Endothelial cell of umbilical vein (primary cell): Measurements from ENCODE around the gene KERA. TPM values are rescaled to one million over a fixed set of nuclear protein-coding genes. Genes with fewer than 3 reads are reported as not detected.
"Not testable (repeated sequence)": the region's sequence is repeated elsewhere in the genome, so short reads cannot be mapped to it uniquely, and the experiment has no call there.

Experiments used
- BruUV-seq: library from RNA; stranded (reverse); fragments of 400-500 nt; replicated peaks from 2 replicates; lab custom pipeline; 2021; lab: Mats Ljungman, UMichigan
- CTCF ChIA-PET: fragments of 300-600, 350-600 bp; sonication (Branson Sonifier 250); formaldehyde crosslinking; loops from one replicate; lab custom pipeline; 2021; ENCODE audit warnings: antibody characterized with exemption, inconsistent platforms; lab: Charles Lee
- POLR2A ChIA-PET: fragments of 300-600, 350-600 bp; sonication (Branson Sonifier 250); formaldehyde crosslinking; loops from one replicate; lab custom pipeline; 2021; ENCODE audit warnings: antibody characterized with exemption, inconsistent platforms; lab: Charles Lee
- DNase-seq: peaks from one replicate; pipeline ENCODE4 v3.0.0-alpha.2; 2011; ENCODE audit warnings: low read depth, low spot score
- FAIRE-seq: peaks from 2 replicates; lab custom pipeline; 2011; peaks lifted over from hg19 to GRCh38; lab: Jason Lieb, UNC
- H2AFZ ChIP-seq: 2 replicates; pipeline ENCODE4 v1.6.0; 2012; ENCODE audit warnings: low read depth, low read length, control low read depth, inconsistent platforms
- H3K27ac ChIP-seq: 2 replicates; pipeline ENCODE4 v1.5.1; 2011; ENCODE audit warnings: low read depth, mild to moderate bottlenecking, control low read depth, low read length, moderate library complexity; ENCODE audit not compliant: insufficient read depth
- H3K27me3 ChIP-seq, 2 experiments: 2 replicates each; pipeline versions ENCODE4 v1.6.0 to v1.6.1; 2011; ENCODE audit warnings: low read length in 2 of 2, mixed read lengths in 1 of 2; ENCODE audit not compliant: control insufficient read depth in 2 of 2, insufficient read depth in 2 of 2
- H3K36me3 ChIP-seq, 2 experiments: 2 replicates in 1 of 2; 3 replicates in 1 of 2; pipeline ENCODE4 v1.5.1; 2011; ENCODE audit warnings: low read length in 2 of 2, mild to moderate bottlenecking in 1 of 2, moderate library complexity in 1 of 2; ENCODE audit not compliant: control insufficient read depth in 2 of 2, insufficient read depth in 2 of 2; ENCODE audit errors: extremely low read depth in 1 of 2
- H3K4me1 ChIP-seq: 3 replicates; pipeline ENCODE4 v1.5.1; 2011; ENCODE audit warnings: mild to moderate bottlenecking, low read length; ENCODE audit not compliant: control insufficient read depth, insufficient read depth; ENCODE audit errors: extremely low read depth
- H3K4me2 ChIP-seq: 2 replicates; pipeline ENCODE4 v1.6.1; 2011; ENCODE audit warnings: low read length, control low read depth, mixed read lengths; ENCODE audit not compliant: insufficient read depth
- H3K4me3 ChIP-seq, 3 experiments: fragments of 200-600 bp in 1 of 3; sonication (generic), shearing (Covaris generic) in 1 of 3; replicated peaks in 1 of 3; 2 replicates each; pipeline ENCODE4 v1.5.1; 2011 to 2016; ENCODE audit warnings: control low read depth in 3 of 3, low read length in 3 of 3, mild to moderate bottlenecking in 2 of 3, inconsistent platforms in 1 of 3, low read depth in 1 of 3, moderate library complexity in 1 of 3; ENCODE audit not compliant: insufficient read depth in 1 of 3
- H3K79me2 ChIP-seq: 2 replicates; pipeline ENCODE4 v1.6.0; 2012; ENCODE audit warnings: low read length, inconsistent platforms; ENCODE audit not compliant: control insufficient read depth, insufficient read depth
- H3K9ac ChIP-seq: replicated peaks from 2 replicates; pipeline ENCODE3; 2011; ENCODE audit warnings: low read length, control low read depth; ENCODE audit not compliant: insufficient read depth; ENCODE audit errors: extremely low read depth
- H3K9me1 ChIP-seq: replicated peaks from 3 replicates; pipeline ENCODE4 v1.6.0; 2011; ENCODE audit warnings: mild to moderate bottlenecking, low read length; ENCODE audit not compliant: control insufficient read depth, insufficient read depth; ENCODE audit errors: extremely low read depth
- H3K9me3 ChIP-seq: replicated peaks from 2 replicates; pipeline ENCODE4 v1.5.1; 2012; ENCODE audit warnings: low read length, inconsistent platforms; ENCODE audit not compliant: control insufficient read depth, insufficient read depth
- H4K20me1 ChIP-seq: replicated peaks from 2 replicates; pipeline ENCODE3; 2011; ENCODE audit warnings: mild to moderate bottlenecking, low read length; ENCODE audit not compliant: control insufficient read depth, insufficient read depth; ENCODE audit errors: extremely low read depth
- EZH2 ChIP-seq: IDR thresholded peaks from 2 replicates; pipeline ENCODE4 v1.6.1; 2012; ENCODE audit warnings: borderline replicate concordance, low read depth, mild to moderate bottlenecking, moderate library complexity, low read length, inconsistent platforms; ENCODE audit not compliant: severe bottlenecking
- FOS ChIP-seq: IDR thresholded peaks from 2 replicates; pipeline ENCODE4 v1.6.1; 2011; ENCODE audit warnings: mild to moderate bottlenecking, low read length, moderate library complexity, borderline replicate concordance; ENCODE audit not compliant: insufficient read depth
- GATA2 ChIP-seq: IDR thresholded peaks from 2 replicates; pipeline ENCODE4 v1.7.0; 2011; ENCODE audit warnings: low read depth, mild to moderate bottlenecking, moderate library complexity, mixed read lengths, low read length; ENCODE audit not compliant: insufficient read length, insufficient read depth
- JUN ChIP-seq: IDR thresholded peaks from 2 replicates; pipeline ENCODE4 v1.6.1; 2011; ENCODE audit warnings: borderline replicate concordance, low read depth; ENCODE audit not compliant: insufficient read length, insufficient read depth
- MYC ChIP-seq: IDR thresholded peaks from one replicate; pipeline ENCODE4 v1.6.1; 2011; ENCODE audit warnings: mild to moderate bottlenecking, low read depth, low read length
- POLR2A ChIP-seq: IDR thresholded peaks from 2 replicates; pipeline ENCODE4 v1.6.1; 2012; ENCODE audit warnings: low read depth, mild to moderate bottlenecking, control low read depth, low read length
- POLR2AphosphoS5 ChIP-seq: IDR thresholded peaks from 2 replicates; pipeline ENCODE4 v1.6.1; 2012; ENCODE audit warnings: low read depth, mild to moderate bottlenecking, control low read depth, low read length, moderate library complexity; ENCODE audit not compliant: insufficient read depth
- dilution Hi-C: fragments of 300-500 bp; cut with MboI; formaldehyde crosslinking; loops from one replicate; pipeline ENCODE4 v1.15.0; 2019; ENCODE audit warnings: low sequenced_read_pairs; ENCODE audit not compliant: extremely low pct_ligation_motif_present
- intact Hi-C: fragments of 100-400 bp; cut with micrococcal nuclease; formaldehyde crosslinking; loops from one replicate; pipeline ENCODE4 v1.10.0; 2022
- polyA plus RNA-seq, 4 experiments: library from polyadenylated mRNA; depleted of rRNA in 3 of 4; stranded (reverse) in 3 of 4; unstranded in 1 of 4; fragments of >200 nt; gene quantifications; 2 replicates each; pipeline versions ENCODE4 v1.2.1 to v1.2.3, GENCODE V29; 2011 to 2012; ENCODE audit warnings: missing spikeins in 1 of 4
- total RNA-seq: library from RNA; stranded (reverse); gene quantifications from 2 replicates; pipeline ENCODE4 v1.2.3, GENCODE V29; 2021
- TF ChIP-seq, protein P1 (sequence below): IDR thresholded peaks from 2 replicates; pipeline ENCODE4 v1.6.1; 2011; ENCODE audit not compliant: insufficient read depth, insufficient read length
- TF ChIP-seq, protein P2 (sequence below), 2 donors: IDR thresholded peaks; 1 replicate in 1 of 2; 2 replicates in 1 of 2; pipeline ENCODE4 v1.5.1; 2011; ENCODE audit warnings: low read length in 2 of 2, mild to moderate bottlenecking in 2 of 2, moderate library complexity in 2 of 2, control low read depth in 1 of 2, inconsistent platforms in 1 of 2, low read depth in 1 of 2; ENCODE audit not compliant: insufficient read depth in 1 of 2; ENCODE audit errors: extremely low read depth in 1 of 2

The KERA gene
- total and polyA plus RNA-seq, 2 donors (not counting 3 experiments of a cell fraction or from before 2014, with no cell fraction given): not detected

DNA sequence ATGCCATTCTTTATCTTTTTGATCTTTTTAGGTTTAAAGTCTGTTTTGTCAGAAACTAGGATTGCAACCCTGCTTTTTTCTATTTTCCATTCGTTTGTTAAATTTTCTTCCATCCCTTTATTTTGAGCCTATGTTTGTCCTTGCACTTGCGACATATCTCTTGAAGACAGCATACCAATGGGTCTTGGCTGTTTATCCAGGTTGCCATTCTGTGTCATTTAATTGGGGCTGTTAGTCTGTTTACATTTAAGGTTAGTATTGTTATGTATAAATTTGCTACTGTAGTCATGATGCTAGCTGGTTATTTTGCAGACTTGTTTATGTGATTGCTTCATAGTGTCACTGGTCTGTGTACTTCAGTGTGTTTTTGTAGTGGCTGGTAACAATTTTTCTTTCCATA, 32.1 kb upstream of the KERA start:
- FAIRE-seq, intact Hi-C loops, H3K9me1 ChIP-seq, dilution Hi-C loops, H3K36me3 ChIP-seq, DNase-seq, H4K20me1 ChIP-seq, H3K79me2 ChIP-seq, H3K4me3 ChIP-seq, H3K4me2 ChIP-seq, CTCF ChIA-PET, H3K9me3 ChIP-seq, POLR2A ChIA-PET, BruUV-seq, H2AFZ ChIP-seq, H3K27me3 ChIP-seq, H3K27ac ChIP-seq, H3K9ac ChIP-seq, H3K4me1 ChIP-seq: not testable (repeated sequence)

DNA sequence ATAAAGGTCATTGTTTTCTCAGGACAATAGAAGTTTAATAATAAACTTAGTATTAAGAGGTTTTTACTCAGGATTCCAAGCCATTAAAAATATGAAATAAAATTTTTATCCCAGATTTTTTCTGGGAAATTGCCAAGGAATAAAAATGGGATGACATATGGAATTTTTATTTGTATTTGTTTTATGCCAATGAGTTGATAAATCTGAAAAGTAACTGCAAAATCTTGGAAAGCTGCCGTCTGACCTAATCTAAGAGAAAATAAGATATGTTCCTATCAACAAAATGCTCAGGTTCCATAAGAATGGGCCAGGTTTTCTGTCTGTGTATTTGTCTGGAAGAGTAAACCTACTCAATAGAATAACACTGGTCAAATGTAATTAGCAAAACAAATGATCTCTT, 22.2 kb upstream of the KERA start:
- Histone ChIP-seq H3K4me3 (no peak overlapping the region), H3K27ac (no peak overlapping the region), H3K9me1 (no peaks in the 10 kb centered on the region), H3K4me2 (no peak overlapping the region), H3K9me3 (no peaks in the 10 kb centered on the region), H3K27me3 (no peaks in the 10 kb centered on the region), H3K36me3 (no peaks in the 10 kb centered on the region), H3K79me2 (no peaks in the 10 kb centered on the region), H2AFZ (no peak overlapping the region), H3K4me1 (no peaks in the 10 kb centered on the region), H3K9ac (no peak overlapping the region), H4K20me1 (no peaks in the 10 kb centered on the region)
- FAIRE-seq (no peak), DNase-seq (no peak)
- CTCF ChIA-PET: no interaction called here
- intact Hi-C loops (no loop called here), dilution Hi-C loops (no loop called here)
- BruUV-seq: no TSS peak
- TF ChIP-seq POLR2AphosphoS5: no peak
- TF ChIP-seq, protein P1, sequence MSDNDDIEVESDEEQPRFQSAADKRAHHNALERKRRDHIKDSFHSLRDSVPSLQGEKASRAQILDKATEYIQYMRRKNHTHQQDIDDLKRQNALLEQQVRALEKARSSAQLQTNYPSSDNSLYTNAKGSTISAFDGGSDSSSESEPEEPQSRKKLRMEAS: no peak
- TF ChIP-seq EZH2: no peak
- no peak for TF ChIP-seq POLR2A
- TF ChIP-seq GATA2: no peak
- TF ChIP-seq FOS: no peak
- TF ChIP-seq MYC: no peak
- TF ChIP-seq, protein P2, sequence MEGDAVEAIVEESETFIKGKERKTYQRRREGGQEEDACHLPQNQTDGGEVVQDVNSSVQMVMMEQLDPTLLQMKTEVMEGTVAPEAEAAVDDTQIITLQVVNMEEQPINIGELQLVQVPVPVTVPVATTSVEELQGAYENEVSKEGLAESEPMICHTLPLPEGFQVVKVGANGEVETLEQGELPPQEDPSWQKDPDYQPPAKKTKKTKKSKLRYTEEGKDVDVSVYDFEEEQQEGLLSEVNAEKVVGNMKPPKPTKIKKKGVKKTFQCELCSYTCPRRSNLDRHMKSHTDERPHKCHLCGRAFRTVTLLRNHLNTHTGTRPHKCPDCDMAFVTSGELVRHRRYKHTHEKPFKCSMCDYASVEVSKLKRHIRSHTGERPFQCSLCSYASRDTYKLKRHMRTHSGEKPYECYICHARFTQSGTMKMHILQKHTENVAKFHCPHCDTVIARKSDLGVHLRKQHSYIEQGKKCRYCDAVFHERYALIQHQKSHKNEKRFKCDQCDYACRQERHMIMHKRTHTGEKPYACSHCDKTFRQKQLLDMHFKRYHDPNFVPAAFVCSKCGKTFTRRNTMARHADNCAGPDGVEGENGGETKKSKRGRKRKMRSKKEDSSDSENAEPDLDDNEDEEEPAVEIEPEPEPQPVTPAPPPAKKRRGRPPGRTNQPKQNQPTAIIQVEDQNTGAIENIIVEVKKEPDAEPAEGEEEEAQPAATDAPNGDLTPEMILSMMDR (IDR thresholded peaks at IDR 0.05; ENCODE audit: extremely low read depth in 1 of 2, insufficient read depth in 1 of 2, low read depth in 1 of 2, low read length in 2 of 2): no peak
- no peak for TF ChIP-seq JUN
- POLR2A ChIA-PET: no interaction called here
